CD1c-positive myeloid dendritic cell (primary cell): Measurements from ENCODE around the gene TOGARAM1.

Experiments used
- DNase-seq: peaks from one replicate; pipeline ENCODE4 v3.0.0-alpha.2; 2016; ENCODE audit errors: extremely low spot score

TOGARAM1 gene

DNA sequence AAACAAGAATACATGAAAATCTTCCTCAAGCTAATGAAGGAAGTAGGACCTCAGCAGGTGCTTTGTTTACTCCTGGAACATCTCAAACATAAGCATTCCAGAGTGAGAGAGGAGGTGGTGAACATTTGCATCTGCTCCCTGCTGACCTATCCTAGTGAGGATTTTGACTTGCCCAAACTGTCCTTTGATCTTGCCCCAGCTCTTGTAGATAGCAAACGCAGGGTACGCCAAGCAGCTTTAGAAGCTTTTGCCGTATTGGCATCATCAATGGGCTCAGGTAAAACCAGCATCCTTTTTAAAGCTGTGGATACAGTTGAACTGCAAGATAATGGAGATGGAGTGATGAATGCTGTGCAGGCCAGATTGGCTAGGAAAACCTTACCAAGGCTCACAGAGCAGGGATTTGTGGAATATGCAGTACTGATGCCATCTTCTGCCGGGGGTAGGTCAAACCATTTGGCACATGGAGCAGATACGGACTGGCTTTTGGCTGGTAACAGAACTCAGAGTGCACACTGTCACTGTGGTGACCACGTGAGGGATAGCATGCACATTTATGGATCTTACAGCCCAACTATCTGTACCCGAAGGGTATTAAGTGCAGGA lies 1.9 kb downstream of the TOGARAM1 start:
- DNase-seq, result no peak

- DNase-seq, result no peak
Observed at GRCh38 chr14:44966601-44967336, 4.8 kb downstream of the TOGARAM1 start.

GRCh38 chr14:44968714-44969113 lies 6.7 kb downstream of the TOGARAM1 start:
- DNase-seq, result no peak

GRCh38 chr14:44970907-44971306 lies 8.9 kb downstream of the TOGARAM1 start:
- DNase-seq, result no peak

DNA sequence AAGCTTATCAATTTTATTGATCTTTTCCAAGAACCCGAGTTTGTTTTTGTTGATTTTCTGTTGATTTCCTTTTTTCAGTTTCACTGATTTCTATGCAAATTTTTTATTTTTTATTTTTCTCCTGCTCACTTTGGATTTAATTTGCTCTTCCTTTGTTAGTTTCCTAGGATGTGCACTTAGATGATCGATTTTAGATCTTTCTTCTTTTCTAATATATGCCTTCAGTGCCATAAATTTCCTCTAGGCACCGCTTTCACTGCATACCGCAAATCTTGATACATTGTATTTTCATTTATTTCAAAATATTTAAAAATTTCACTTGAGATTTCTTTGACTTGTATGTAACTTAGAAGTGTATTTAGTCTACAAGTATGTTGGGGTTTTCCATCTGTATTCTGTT lies 9.5 kb downstream of the TOGARAM1 start:
- DNase-seq, result no peak

GRCh38 chr14:44979273-44979672 lies 17.3 kb downstream of the TOGARAM1 start:
- no peak for DNase-seq

DNA sequence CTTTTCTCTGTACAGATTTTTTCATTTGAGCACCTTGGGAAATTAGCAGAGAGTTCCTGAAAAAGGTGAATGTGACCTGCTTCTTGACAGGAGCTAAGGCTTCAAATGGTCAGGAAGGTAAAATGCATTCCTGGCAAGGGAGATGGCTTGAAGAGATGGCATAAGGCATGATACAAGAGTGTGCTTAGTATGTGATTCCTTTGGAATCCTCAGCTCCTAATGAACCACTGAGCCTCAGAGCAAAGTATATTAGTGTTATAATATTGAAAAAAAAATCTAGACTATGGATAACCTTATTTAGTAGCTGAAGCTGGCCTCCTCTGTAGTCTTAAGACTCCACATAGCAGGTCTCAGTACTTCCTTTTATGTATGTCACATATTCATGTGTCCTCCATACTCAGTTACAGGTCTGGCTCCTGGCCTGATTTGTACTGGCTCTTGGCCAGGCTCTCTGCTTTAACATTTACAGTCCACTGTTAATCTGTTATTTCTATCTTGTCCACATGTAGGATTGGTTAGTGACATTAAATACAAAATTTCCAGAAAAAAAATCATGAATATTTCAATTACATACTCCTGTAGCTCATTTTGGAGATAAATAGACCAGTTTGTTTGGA lies 17.9 kb downstream of the TOGARAM1 start:
- DNase-seq, result no peak

GRCh38 chr14:44981198-44981597 lies 19.2 kb downstream of the TOGARAM1 start:
- no peak for DNase-seq

DNA sequence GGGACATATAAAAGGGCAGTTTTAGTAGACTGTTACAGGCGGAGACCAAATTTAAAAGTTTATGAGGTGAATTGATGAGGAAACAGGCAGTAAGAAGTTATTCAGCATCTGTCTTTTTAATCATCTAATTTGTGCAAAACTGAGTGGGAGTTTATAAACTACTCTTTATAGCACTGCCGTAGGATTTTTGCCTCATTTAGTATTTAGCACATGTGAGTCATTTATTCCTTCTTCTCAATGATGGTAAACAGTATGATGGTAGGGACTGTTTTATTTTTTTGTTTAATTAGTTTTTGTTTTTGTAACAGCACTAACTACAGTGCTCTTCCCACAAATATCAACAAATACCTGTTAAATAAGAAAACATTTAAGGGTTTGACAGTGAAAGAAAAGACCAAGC lies 20.6 kb downstream of the TOGARAM1 start:
- DNase-seq, result no peak

DNA sequence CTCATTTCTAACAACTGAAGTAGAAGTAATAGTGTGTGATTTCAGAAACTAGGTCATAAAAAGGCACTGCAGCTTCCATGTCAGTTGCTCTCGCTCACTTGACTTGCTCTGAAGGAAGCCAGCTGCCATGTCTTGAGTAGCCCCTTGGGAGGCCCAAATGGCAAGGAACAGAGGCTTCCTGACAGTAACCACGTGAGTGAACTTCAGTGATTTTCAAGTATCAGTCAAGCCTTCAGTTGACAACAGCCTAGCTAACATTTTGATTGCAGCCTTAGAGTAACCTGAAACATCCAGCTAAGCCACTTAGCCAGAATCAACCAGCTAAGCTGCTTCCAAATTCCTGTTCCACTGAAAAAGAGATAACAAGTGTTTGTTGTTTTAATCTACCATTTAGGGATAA lies 26.7 kb downstream of the TOGARAM1 start:
- DNase-seq, result no peak

GRCh38 chr14:44989497-44990440 lies 27.8 kb downstream of the TOGARAM1 start:
- peak; percentile 46 for DNase-seq

- no peak for DNase-seq
Observed at GRCh38 chr14:44990533-44990932, 28.5 kb downstream of the TOGARAM1 start.

- DNase-seq, result no peak
Observed at GRCh38 chr14:44995196-44995595, 33.2 kb downstream of the TOGARAM1 start.

DNA sequence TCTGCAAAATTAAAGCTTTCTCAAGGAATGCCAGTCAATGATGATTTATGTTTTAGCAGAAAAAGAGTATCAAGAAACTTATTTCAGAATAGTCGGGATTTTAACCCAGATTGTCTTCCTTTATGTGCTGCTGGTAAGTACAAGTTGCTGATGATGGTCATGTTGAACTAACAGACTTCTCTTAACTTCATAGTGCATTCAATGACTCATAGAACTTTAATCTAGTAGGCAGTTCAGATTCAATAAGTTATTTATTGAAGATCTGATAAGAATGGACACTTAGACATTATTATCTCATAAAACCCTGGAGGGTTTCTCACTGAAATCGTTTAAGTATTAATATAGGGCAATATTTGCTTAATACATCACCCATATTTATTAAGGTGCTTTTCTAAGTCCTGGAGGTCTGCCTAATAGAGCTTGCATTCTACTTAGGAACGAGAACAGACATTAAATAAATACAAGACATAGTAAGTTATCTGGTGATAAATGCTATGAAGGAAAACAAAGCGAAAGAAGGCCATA lies 33.8 kb downstream of the TOGARAM1 start:
- no peak for DNase-seq

DNA sequence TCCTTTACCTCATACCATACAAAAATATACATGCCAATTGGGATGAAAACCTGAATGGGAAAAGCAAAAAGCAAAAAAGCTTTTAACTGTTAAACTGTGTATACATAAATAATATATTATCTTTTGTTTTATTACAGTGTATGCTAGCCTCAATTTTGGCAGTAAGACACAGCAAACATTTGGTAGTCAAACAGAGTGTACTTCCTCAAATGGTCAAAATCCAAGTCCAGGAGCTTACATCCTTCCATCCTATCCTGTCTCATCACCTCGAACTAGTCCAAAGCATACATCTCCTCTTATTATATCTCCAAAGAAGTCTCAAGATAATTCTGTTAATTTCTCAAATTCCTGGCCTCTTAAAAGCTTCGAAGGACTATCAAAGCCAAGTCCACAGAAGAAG lies 41.9 kb downstream of the TOGARAM1 start:
- no peak for DNase-seq

DNA sequence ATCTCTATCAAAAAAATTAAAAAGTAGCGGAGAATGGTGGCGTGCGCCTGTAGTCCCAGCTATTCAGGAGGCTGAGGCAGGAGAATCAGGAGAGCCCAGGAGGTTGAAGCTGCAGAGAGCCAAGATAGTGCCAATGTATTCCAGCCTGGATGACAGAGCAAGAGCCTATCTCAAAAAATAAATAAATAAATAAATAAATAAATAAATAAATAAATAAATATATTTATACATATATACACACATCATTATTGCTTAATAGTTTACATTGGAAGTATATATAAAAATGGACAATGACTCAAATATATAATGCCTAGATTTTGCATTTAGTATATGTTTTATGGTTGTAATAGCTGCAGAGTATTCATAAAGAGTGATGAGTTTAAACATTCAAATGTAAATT lies 53.1 kb downstream of the TOGARAM1 start:
- no peak for DNase-seq

DNA sequence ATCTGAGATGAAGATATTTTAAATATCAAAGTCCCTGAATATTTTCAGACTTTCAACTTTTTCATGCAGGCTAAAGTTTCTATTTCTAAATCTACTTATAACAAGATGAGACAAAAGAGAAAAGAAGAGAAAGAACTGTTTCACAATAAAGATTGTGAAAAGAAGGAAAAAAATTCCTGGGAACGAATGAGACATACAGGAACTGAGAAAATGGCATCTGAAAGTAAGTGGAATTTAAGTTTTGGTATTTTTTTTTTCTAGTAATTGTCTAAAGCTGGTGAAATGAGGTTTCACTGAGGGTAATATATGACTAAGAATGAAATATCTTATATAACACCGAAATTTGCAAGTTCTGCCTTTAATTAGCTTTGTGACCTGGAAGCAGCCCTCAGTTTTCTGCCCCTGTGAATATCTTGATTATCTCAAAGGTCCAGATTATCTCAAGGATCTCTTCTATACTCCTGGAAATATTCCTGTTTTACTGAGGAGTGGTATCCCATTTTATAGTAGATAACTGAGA lies 66.2 kb downstream of the TOGARAM1 start:
- no peak for DNase-seq

DNA sequence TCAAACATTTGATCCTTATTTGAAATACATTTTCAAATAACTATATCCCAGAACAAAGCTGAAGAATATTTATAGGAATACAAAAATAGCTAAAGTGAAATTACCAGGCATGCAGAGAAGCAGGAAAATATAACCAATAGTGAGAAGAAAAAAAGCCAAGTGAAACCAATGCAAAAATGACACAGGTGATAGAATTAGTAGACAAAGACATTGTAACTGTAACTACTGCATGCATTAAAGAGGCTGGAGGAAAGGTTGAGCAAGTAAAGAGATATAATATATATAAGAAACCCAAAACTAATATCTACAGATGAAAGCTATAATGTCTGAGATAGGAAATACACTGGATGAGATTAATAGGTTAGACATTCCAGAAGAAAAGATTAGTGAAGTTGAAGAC lies 72.7 kb downstream of the TOGARAM1 start:
- DNase-seq, result no peak

- no peak for DNase-seq
Observed at GRCh38 chr14:45038256-45038655, 76.3 kb downstream of the TOGARAM1 start.

DNA sequence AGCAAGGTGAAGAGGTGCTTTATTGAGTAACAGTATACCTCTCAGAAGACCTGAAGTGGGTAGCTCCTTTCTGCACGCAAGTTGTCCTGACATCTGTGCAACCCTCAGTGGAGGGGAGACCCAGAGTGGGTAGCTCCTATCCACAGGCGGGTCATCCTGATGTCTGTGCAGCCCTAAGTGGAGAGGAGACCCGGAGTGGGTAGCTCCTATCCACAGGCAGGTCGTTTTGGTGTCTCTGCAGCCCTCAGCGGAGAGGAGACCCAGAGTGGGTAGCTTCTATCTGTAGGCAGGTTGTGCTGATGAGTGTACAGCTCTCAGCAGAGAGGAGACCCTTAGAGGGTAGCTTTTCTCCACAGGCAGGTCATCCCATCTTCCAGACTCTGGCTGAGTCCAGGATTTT lies 76.9 kb downstream of the TOGARAM1 start:
- no peak for DNase-seq

- no peak for DNase-seq
Observed at GRCh38 chr14:45039390-45039789, 77.4 kb downstream of the TOGARAM1 start.

DNA sequence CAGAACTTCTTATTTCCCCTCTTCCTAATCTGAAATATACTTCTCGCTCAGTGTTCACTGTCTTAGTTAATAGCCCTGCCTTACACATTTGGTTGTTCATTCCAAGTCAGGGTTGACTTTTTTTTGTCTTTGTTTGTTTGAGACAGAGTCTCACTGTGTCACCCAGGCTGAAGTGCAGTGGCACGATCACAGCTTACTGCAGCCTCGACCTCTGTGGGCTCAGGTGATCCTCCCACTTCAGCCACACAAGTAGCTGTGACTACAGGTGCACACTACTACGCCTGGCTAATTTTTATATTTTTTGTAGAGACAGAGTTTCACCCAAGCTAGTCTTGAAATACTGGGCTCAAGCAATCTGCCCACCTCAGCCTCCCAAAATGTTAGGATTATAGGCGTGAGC lies 79.7 kb downstream of the TOGARAM1 start:
- DNase-seq, result no peak
